A375 (cell line): Measurements from ENCODE around the gene LIPJ. TPM values are rescaled to one million over a fixed set of nuclear protein-coding genes. Genes with fewer than 3 reads are reported as not detected.

Experiments used
- small RNA-seq: library from RNA; depleted of rRNA; stranded (forward); fragments of <200 nt; gene quantifications from one replicate; pipeline ENCODE3, GENCODE V24; 2014
- total RNA-seq: library from RNA; depleted of rRNA; stranded (reverse); fragments of >200 nt; shearing (Covaris generic); gene quantifications from 2 replicates; pipeline ENCODE4 v1.2.3, GENCODE V29; 2014; rRNA removed

LIPJ gene
- not detected in 2 replicates for total RNA-seq

GRCh38 chr10:88586462-88586861 is at the start of gene LIPJ:
Gene LIPJ, plus strand, starts transcription at chr10:88586762. Its CDS starts 3,926 bp downstream, at chr10:88590688.

GRCh38 chr10:88582806-88583583 is 3.6 kb upstream of the LIPJ start, which contains the start of gene RNLS:
Gene RNLS, minus strand, starts transcription at chr10:88583318.

Small RNAs within 50 kb of the gene (small RNA-seq; reads per million reads assigned to genes)
- gene RF00019 = not detected

Other genes starting within 250 kb of the LIPJ start
- gene RNLS, start 3.4 kb upstream of the LIPJ start, total RNA-seq = not detected in 2 replicates
- not detected in 2 replicates for gene LIPF, start 77.7 kb downstream of the LIPJ start, total RNA-seq
- gene LIPK, start 119.5 kb downstream of the LIPJ start, total RNA-seq = not detected in 2 replicates
- not detected in 2 replicates for gene LIPN, start 173.3 kb downstream of the LIPJ start, total RNA-seq
- gene LIPM, start 216.0 kb downstream of the LIPJ start, total RNA-seq = not detected in 2 replicates